Activated CD4-positive, alpha-beta T cell treated with anti-CD3 and anti-CD28 coated beads, Interleukin-2, Interleukin-4, amounts not matched to agents 100 ng/mL and 50 ng/mL, durations not matched to agents 16 hours and 8 hours (primary cell): ENCODE data around the gene CDO1.
A peak's percentile ranks its signal among the peaks of the same experiment; 100 is the strongest.
"Not testable (repeated sequence)": the region's sequence is repeated elsewhere in the genome, so short reads cannot be mapped to it uniquely, and the experiment has no call there.

Source experiments
- DNase-seq: peaks from one replicate; pipeline ENCODE4 v3.0.0-alpha.2; 2020; ENCODE audit warnings: low spot score

CDO1 gene

GRCh38 chr5:115829913-115830312, 13.5 kb upstream of the CDO1 start:
- DNase-seq = no peak

GRCh38 chr5:115825948-115826347, 9.5 kb upstream of the CDO1 start:
- no peak for DNase-seq

GRCh38 chr5:115824983-115825382, 8.5 kb upstream of the CDO1 start:
- DNase-seq = not testable (repeated sequence)

GRCh38 chr5:115820846-115821245, 4.4 kb upstream of the CDO1 start:
- no peak for DNase-seq

GRCh38 chr5:115818821-115819220, 2.4 kb upstream of the CDO1 start:
- DNase-seq = no peak

GRCh38 chr5:115817386-115817785, 927 bp upstream of the CDO1 start:
- no peak for DNase-seq

- DNase-seq = no peak
Observed at GRCh38 chr5:115815693-115816225, 700 bp downstream of the CDO1 start.

GRCh38 chr5:115815006-115815692, 1.3 kb downstream of the CDO1 start:
- DNase-seq = no peak

- DNase-seq = peak; percentile 15
Observed at GRCh38 chr5:115813719-115814118, 2.7 kb downstream of the CDO1 start.

GRCh38 chr5:115812372-115812771, 4.1 kb downstream of the CDO1 start:
- no peak for DNase-seq

- no peak for DNase-seq
Observed at GRCh38 chr5:115811406-115811805, 5.1 kb downstream of the CDO1 start.

- no peak for DNase-seq
Observed at GRCh38 chr5:115810761-115811160, 5.7 kb downstream of the CDO1 start.

GRCh38 chr5:115809946-115810345, 6.5 kb downstream of the CDO1 start:
- DNase-seq = peak; percentile 32

GRCh38 chr5:115808066-115808465, 8.4 kb downstream of the CDO1 start:
- not testable (repeated sequence) for DNase-seq

GRCh38 chr5:115807654-115808052, 8.8 kb downstream of the CDO1 start:
- DNase-seq = no peak

GRCh38 chr5:115806986-115807653, 9.3 kb downstream of the CDO1 start:
- no peak for DNase-seq

- DNase-seq = no peak
Observed at GRCh38 chr5:115801984-115802383, 14.5 kb downstream of the CDO1 start.

- DNase-seq = no peak
Observed at GRCh38 chr5:115801152-115801551, 15.3 kb downstream of the CDO1 start.

- DNase-seq = no peak
Observed at GRCh38 chr5:115800108-115800507, 16.4 kb downstream of the CDO1 start.

- DNase-seq = no peak
Observed at GRCh38 chr5:115798252-115798651, 18.2 kb downstream of the CDO1 start.

- no peak for DNase-seq
Observed at GRCh38 chr5:115796656-115797055, 19.8 kb downstream of the CDO1 start.

- DNase-seq = no peak
Observed at GRCh38 chr5:115795700-115796099, 20.8 kb downstream of the CDO1 start.

- no peak for DNase-seq
Observed at GRCh38 chr5:115788440-115788839, 28.0 kb downstream of the CDO1 start.

- DNase-seq = no peak
Observed at GRCh38 chr5:115787426-115787825, 29.0 kb downstream of the CDO1 start.
